Testis (tissue), 3 donors: ENCODE measurements around the gene DIAPH2. TPM values are rescaled to one million over a fixed set of nuclear protein-coding genes. Genes with fewer than 3 reads are reported as not detected.

Experiments
- DNase-seq: peaks from one replicate; pipeline ENCODE4 v3.0.0-alpha.2; 2019
- H3K27ac ChIP-seq, 2 donors: fragments of 200-600 bp; sonication (generic); one replicate each; pipeline ENCODE4 v1.5.1; 2019
- H3K27me3 ChIP-seq: fragments of 200-600 bp; sonication (generic); one replicate; pipeline ENCODE4 v1.5.1; 2019
- H3K36me3 ChIP-seq: fragments of 200-600 bp; sonication (generic); one replicate; pipeline ENCODE4 v1.5.1; 2017; ENCODE audit warnings: low read depth; ENCODE audit errors: missing control alignments
- H3K4me1 ChIP-seq: fragments of 200-600 bp; sonication (generic); one replicate; pipeline ENCODE4 v1.5.1; 2019
- H3K4me3 ChIP-seq, 2 donors: fragments of 200-600 bp; sonication (generic); one replicate each; pipeline ENCODE4 v1.5.1; 2017 to 2019
- H3K9me3 ChIP-seq: fragments of 200-600 bp; sonication (generic); one replicate; pipeline ENCODE4 v1.5.1; 2017
- CTCF ChIP-seq, 3 experiments: fragments of 450-650 bp in 2 of 3; fragments of 200-600 bp in 1 of 3; sonication (generic) in 1 of 3; IDR thresholded peaks; one replicate each; pipeline ENCODE4 v1.5.1; 2016 to 2019; ENCODE audit warnings: antibody characterized with exemption in 3 of 3, mild to moderate bottlenecking in 2 of 3, moderate library complexity in 1 of 3
- POLR2A ChIP-seq: fragments of 450-650 bp; IDR thresholded peaks from one replicate; pipeline ENCODE4 v1.6.1; 2017; ENCODE audit warnings: antibody characterized with exemption, mild to moderate bottlenecking, moderate library complexity
- WGBS, 2 donors: methylation state at CpG; one replicate each; pipeline ENCODE4 v1.1.5; 2018; 5-methylcytosine and 5-hydroxymethylcytosine counted together
- intact Hi-C: fragments of 100-400 bp; cut with DNase I; formaldehyde crosslinking; loops from one replicate; pipeline ENCODE4 v1.15.1; 2023; ENCODE audit warnings: low total_unique reads
- polyA plus RNA-seq: library from polyadenylated mRNA; stranded (reverse); fragments of 350-450 nt; fragmentation: Illumina TruSeq; extraction: RNeasy Lipid Tissue Mini Kit (QIAGEN cat#74804); gene quantifications from one replicate; pipeline ENCODE4 v1.2.3, GENCODE V29; 2014; ENCODE audit warnings: low read depth, low replicate concordance; ENCODE audit not compliant: insufficient read depth
- total RNA-seq, 2 donors: library from RNA; depleted of rRNA; stranded (reverse); fragments of >200 nt; gene quantifications; one replicate each; pipeline ENCODE4 v1.2.3, GENCODE V29; 2016

DIAPH2 gene
- total and polyA plus RNA-seq, 3 donors from 2014 or later, result 13.1 to 68.3 (median 67.4) TPM

- WGBS, 2 donors, result 35 to 39% methylated on average over 4 of the region's 4 CpGs
- Histone ChIP-seq H3K27me3 (no peaks in the 10 kb centered on the region), H3K4me1 (no peaks in the 10 kb centered on the region), H3K36me3 (no peaks in the 10 kb centered on the region), H3K4me3 (no peak overlapping the region), H3K27ac (no peak overlapping the region), H3K9me3 (no peaks in the 10 kb centered on the region)
- peak; percentile 21 for DNase-seq
- intact Hi-C loops, result no loop called here
- no peak for TF ChIP-seq CTCF (IDR thresholded peaks at IDR 0.05)
- TF ChIP-seq POLR2A, result no peak
These were observed 879.0 kb downstream of the DIAPH2 start for GRCh38 chrX:97563531-97564133.

- TF ChIP-seq POLR2A, result no peak
- TF ChIP-seq CTCF (IDR thresholded peaks at IDR 0.05), result no peak
- Histone ChIP-seq H3K27ac (no peak overlapping the region), H3K4me3 (no peak overlapping the region), H3K4me1 (no peaks in the 10 kb centered on the region), H3K27me3 (no peaks in the 10 kb centered on the region), H3K36me3 (no peaks in the 10 kb centered on the region), H3K9me3 (no peaks in the 10 kb centered on the region)
- intact Hi-C loops, result no loop called here
- 88 to 100% methylated on average over 1 to 2 of the region's 2 CpGs for WGBS, 2 donors
- no peak for DNase-seq
These were observed 879.9 kb downstream of the DIAPH2 start for GRCh38 chrX:97564496-97564895.

- TF ChIP-seq CTCF (IDR thresholded peaks at IDR 0.05) (no peak), POLR2A (no peak)
- Histone ChIP-seq H3K36me3 (no peaks in the 10 kb centered on the region), H3K27ac (no peak overlapping the region), H3K4me3 (no peak overlapping the region), H3K4me1 (no peaks in the 10 kb centered on the region), H3K27me3 (no peaks in the 10 kb centered on the region), H3K9me3 (no peaks in the 10 kb centered on the region)
- intact Hi-C loops, result no loop called here
- no peak for DNase-seq
- WGBS, 2 donors, result 79 to 91% methylated on average over 5 of the region's 5 CpGs
These were observed 902.5 kb downstream of the DIAPH2 start for GRCh38 chrX:97587171-97587570.

- no peaks in the 10 kb centered on the region for H3K4me1 ChIP-seq
- no peak for DNase-seq
- H3K9me3 ChIP-seq, result no peaks in the 10 kb centered on the region
- H3K36me3 ChIP-seq, result no peaks in the 10 kb centered on the region
- 68 to 74% methylated on average over 6 of the region's 7 CpGs for WGBS, 2 donors
- intact Hi-C loops, result no loop called here
- H3K4me3 ChIP-seq, result no peak overlapping the region
- H3K27ac ChIP-seq, result no peak overlapping the region
- no peaks in the 10 kb centered on the region for H3K27me3 ChIP-seq
- TF ChIP-seq CTCF (IDR thresholded peaks at IDR 0.05), result no peak
- no peak for TF ChIP-seq POLR2A
These were observed 910.1 kb downstream of the DIAPH2 start for GRCh38 chrX:97594646-97595224.

GRCh38 chrX:97597954-97598353 is 913.3 kb downstream of the DIAPH2 start:
- intact Hi-C loops, result no loop called here
- H3K27ac ChIP-seq, result no peak overlapping the region
- TF ChIP-seq POLR2A (no peak), CTCF (IDR thresholded peaks at IDR 0.05) (no peak)
- no peak for DNase-seq
- H3K9me3 ChIP-seq, result no peaks in the 10 kb centered on the region
- H3K4me3 ChIP-seq, result no peak overlapping the region
- H3K4me1 ChIP-seq, result no peaks in the 10 kb centered on the region
- no peaks in the 10 kb centered on the region for H3K27me3 ChIP-seq
- H3K36me3 ChIP-seq, result no peaks in the 10 kb centered on the region
- 82 to 92% methylated on average over 5 to 6 of the region's 6 CpGs for WGBS, 2 donors
